ENCODE results near the gene PRSS27. TPM values are rescaled to one million over a fixed set of nuclear protein-coding genes. Genes with fewer than 3 reads are reported as not detected.

Gene PRSS27
- total and polyA plus RNA-seq, 2 of the 8 experiments (the other 6 are each of a cell fraction or from before 2014, with no cell fraction given), result 1.3 to 7.5 TPM

DNA sequence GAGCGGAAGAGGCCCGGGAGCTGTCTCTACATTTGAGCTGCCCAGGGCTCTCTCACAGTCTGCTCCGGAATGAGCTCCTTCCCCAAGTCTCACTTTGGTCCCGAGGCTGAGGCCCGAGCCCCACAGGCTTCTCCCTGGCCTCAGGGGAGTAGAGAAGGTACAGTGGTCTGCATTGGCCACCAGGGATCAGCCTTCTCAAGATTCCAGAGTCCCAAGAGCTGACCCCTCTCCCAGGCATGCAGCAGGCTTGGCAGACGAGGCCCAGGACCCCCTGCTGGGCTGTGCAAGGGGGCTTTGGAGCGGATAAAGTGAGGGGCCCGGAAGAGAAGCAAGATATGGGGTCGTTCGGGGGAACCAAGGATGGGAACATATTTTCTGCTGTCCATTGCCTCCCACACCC lies 3.1 kb downstream of the PRSS27 start:
- no peaks in the 10 kb centered on the region; a peak in 1 of 7 replicates for H3K27me3 ChIP-seq (replicated peaks in 1 of 4; ENCODE audit: control insufficient read depth in 3 of 4, extremely low read depth in 1 of 4, insufficient read depth in 3 of 4, low read length in 3 of 4)
- H3K27ac ChIP-seq (ENCODE audit: low read depth, low read length), result no peak overlapping the region
- H2BK12ac ChIP-seq (ENCODE audit: low read depth, low read length), result no peak overlapping the region
- no peak for DNase-seq (ENCODE audit: low read depth in 1 of 2, low spot score in 2 of 2)
- no peak overlapping the region for H2BK20ac ChIP-seq (ENCODE audit: low read length)
- no peaks in the 10 kb centered on the region for H3K9me3 ChIP-seq (ENCODE audit: insufficient read depth in 2 of 2, low read depth in 1 of 2, low read length in 1 of 2)
- H2BK120ac ChIP-seq (replicated peaks; ENCODE audit: low read depth, low read length), result no peak overlapping the region
- no peaks in the 10 kb centered on the region for H3K79me2 ChIP-seq (ENCODE audit: control insufficient read depth in 1 of 2, insufficient read depth in 2 of 2, low read length in 2 of 2)
- no peak overlapping the region for H2BK15ac ChIP-seq (ENCODE audit: low read length)
- H4K91ac ChIP-seq (replicated peaks; ENCODE audit: insufficient read length, low read length), result no peak overlapping the region
- no peak for FAIRE-seq
- peaks cover 0 to 12% (median 5%) of the 10 kb centered on the region in 4 experiments; a peak in 4 of 7 replicates for H3K4me1 ChIP-seq (replicated peaks in 1 of 4; ENCODE audit: control insufficient read depth in 3 of 4, insufficient read depth in 4 of 4, low read length in 3 of 4)
- H3K36me3 ChIP-seq (ENCODE audit: control insufficient read depth in 2 of 4, insufficient read depth in 4 of 4, low read length in 3 of 4), result no peaks in the 10 kb centered on the region
- TF ChIP-seq, protein P1, sequence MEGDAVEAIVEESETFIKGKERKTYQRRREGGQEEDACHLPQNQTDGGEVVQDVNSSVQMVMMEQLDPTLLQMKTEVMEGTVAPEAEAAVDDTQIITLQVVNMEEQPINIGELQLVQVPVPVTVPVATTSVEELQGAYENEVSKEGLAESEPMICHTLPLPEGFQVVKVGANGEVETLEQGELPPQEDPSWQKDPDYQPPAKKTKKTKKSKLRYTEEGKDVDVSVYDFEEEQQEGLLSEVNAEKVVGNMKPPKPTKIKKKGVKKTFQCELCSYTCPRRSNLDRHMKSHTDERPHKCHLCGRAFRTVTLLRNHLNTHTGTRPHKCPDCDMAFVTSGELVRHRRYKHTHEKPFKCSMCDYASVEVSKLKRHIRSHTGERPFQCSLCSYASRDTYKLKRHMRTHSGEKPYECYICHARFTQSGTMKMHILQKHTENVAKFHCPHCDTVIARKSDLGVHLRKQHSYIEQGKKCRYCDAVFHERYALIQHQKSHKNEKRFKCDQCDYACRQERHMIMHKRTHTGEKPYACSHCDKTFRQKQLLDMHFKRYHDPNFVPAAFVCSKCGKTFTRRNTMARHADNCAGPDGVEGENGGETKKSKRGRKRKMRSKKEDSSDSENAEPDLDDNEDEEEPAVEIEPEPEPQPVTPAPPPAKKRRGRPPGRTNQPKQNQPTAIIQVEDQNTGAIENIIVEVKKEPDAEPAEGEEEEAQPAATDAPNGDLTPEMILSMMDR (IDR thresholded peaks at IDR 0.05; ENCODE audit: control extremely low read depth in 1 of 3, insufficient read depth in 1 of 3, low read depth in 1 of 3, low read length in 3 of 3), result peak in 2 of 3 experiments; percentile 7 to 25; a peak in 2 of 4 replicates
- TF ChIP-seq RAD21 (IDR thresholded peaks at IDR 0.05 in 1 of 2, conservative IDR thresholded peaks at IDR 0.05 in 1 of 2; ENCODE audit: low read depth in 2 of 2, low read length in 2 of 2), result peak in 1 of 2 experiments; percentile 29; a peak in 1 of 4 replicates
- TF ChIP-seq SRF (IDR thresholded peaks at IDR 0.05; ENCODE audit: low read depth, low read length), result no peak
- no peak overlapping the region for H3K4me3 ChIP-seq (ENCODE audit: extremely low read depth in 1 of 4, insufficient read depth in 2 of 4, low read depth in 3 of 4, low read length in 4 of 4)
- H3K18ac ChIP-seq (ENCODE audit: extremely low read depth, low read length), result no peak overlapping the region
- POLR2A ChIA-PET (ENCODE audit: partially characterized antibody), result interaction anchor here (1.2 to 1.6 kb wide), 2 partner anchors 35 to 36 kb away, joined by 3 to 4 read pairs; no protein-coding TSS in a partner anchor
- CTCF ChIA-PET (ENCODE audit: partially characterized antibody), result interaction anchor here (1.1 kb wide), 1 partner anchor 67 kb away, joined by 3 read pairs; no protein-coding TSS in a partner anchor
- 84% methylated on average over 8 of the region's 10 CpGs; no CpG with 5 or more reads in 1 of the 2 experiments for WGBS, 2 experiments (ENCODE audit: extremely low coverage in 1 of 2, insufficient coverage in 1 of 2, insufficient read length in 1 of 2, insufficient replicate concordance in 2 of 2, low coverage in 1 of 2, low lambda C conversion rate in 2 of 2, missing lambda C conversion rate in 1 of 2)
- H3K56ac ChIP-seq (replicated peaks; ENCODE audit: insufficient read length, low read depth, low read length), result no peak overlapping the region
- H2BK5ac ChIP-seq (ENCODE audit: low read depth, low read length), result no peak overlapping the region
- no peak overlapping the region for H3K4ac ChIP-seq (replicated peaks; ENCODE audit: insufficient read length, low read depth, low read length)
- H2AK5ac ChIP-seq (ENCODE audit: low read depth, low read length), result no peak overlapping the region
- no peak overlapping the region for H3K23ac ChIP-seq (ENCODE audit: insufficient read length)
- H3K23me2 ChIP-seq (ENCODE audit: low read depth, low read length), result no peaks in the 10 kb centered on the region; the same call in 1 of the 2 replicates
- no peak overlapping the region for H4K8ac ChIP-seq (ENCODE audit: extremely low read depth, insufficient read depth, low read length)
- peaks cover 2 to 5% of the 10 kb centered on the region in 2 experiments for H4K20me1 ChIP-seq (replicated peaks in 1 of 2; ENCODE audit: control insufficient read depth in 1 of 2, insufficient read depth in 2 of 2, low read length in 2 of 2)
- no peaks in the 10 kb centered on the region for H3K79me1 ChIP-seq (ENCODE audit: low read depth, low read length)
- no peak overlapping the region for H3K9ac ChIP-seq (replicated peaks in 1 of 4; ENCODE audit: extremely low read depth in 1 of 4, low read depth in 3 of 4, low read length in 3 of 4)
- H2AFZ ChIP-seq (ENCODE audit: low read length), result no peak overlapping the region
- no peak overlapping the region for H3K14ac ChIP-seq (ENCODE audit: insufficient read length)
- no peak overlapping the region for H4K5ac ChIP-seq (ENCODE audit: insufficient read length, low read depth, low read length)
- no peak overlapping the region for H3K4me2 ChIP-seq (ENCODE audit: insufficient read depth in 1 of 2, low read depth in 2 of 2, low read length in 2 of 2)
